GM12891 (cell line): ENCODE measurements around the gene RGL1.

Source experiments
- DNase-seq: peaks from one replicate; pipeline ENCODE4 v3.0.0; 2011; ENCODE audit warnings: low spot score; ENCODE audit not compliant: insufficient read length
- FAIRE-seq: peaks from 2 replicates; lab custom pipeline; 2011; peaks lifted over from hg19 to GRCh38; lab: Jason Lieb, UNC
- PAX5 ChIP-seq: IDR thresholded peaks from 2 replicates; pipeline ENCODE4 v1.6.1; 2011; ENCODE audit warnings: low read length, moderate library complexity, mild to moderate bottlenecking; ENCODE audit not compliant: insufficient read depth, severe bottlenecking
- POLR2A ChIP-seq: IDR thresholded peaks from 2 replicates; pipeline ENCODE4 v1.6.1; 2011; ENCODE audit warnings: low read depth, low read length, control low read depth
- POLR2AphosphoS5 ChIP-seq: IDR thresholded peaks from 2 replicates; pipeline ENCODE4 v1.6.1; 2011; ENCODE audit warnings: low read depth, low read length, control low read depth
- POU2F2 ChIP-seq: IDR thresholded peaks from 2 replicates; pipeline ENCODE4 v1.6.1; 2011; ENCODE audit warnings: low read depth, mild to moderate bottlenecking, control low read depth, low read length, moderate library complexity
- SPI1 ChIP-seq: IDR thresholded peaks from 2 replicates; pipeline ENCODE4 v1.6.1; 2011; ENCODE audit warnings: low read depth, low read length, control low read depth
- TAF1 ChIP-seq: IDR thresholded peaks from 2 replicates; pipeline ENCODE4 v1.6.1; 2011; ENCODE audit warnings: low read depth, low read length, control low read depth

The RGL1 gene

GRCh38 chr1:183817576-183818288, 12.8 kb downstream of the RGL1 start:
- FAIRE-seq (no peak), DNase-seq (no peak)
- TF ChIP-seq POLR2AphosphoS5 = no peak
- no peak for TF ChIP-seq POLR2A
- no peak for TF ChIP-seq TAF1
- no peak for TF ChIP-seq POU2F2
- TF ChIP-seq SPI1 = no peak

DNA sequence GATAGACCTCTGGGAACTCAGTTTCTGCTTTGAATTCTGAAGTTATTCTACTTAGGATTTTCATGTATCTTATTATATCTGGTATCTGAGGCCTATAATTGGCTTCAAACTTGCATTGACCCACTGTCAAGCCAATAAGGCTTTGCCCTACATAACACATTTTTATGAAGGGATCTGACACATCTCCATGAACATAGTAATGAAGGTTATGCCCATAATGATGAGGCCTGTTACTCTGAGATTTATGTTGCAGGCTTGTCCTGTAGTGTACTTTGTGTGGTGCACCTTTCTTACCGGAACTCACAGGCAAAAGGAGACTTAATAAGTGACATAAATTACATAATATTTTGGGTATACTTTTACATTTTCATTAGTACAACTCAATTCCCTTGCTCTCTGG, 14.1 kb downstream of the RGL1 start:
- FAIRE-seq (no peak), DNase-seq (no peak)
- TF ChIP-seq POLR2AphosphoS5 = no peak
- TF ChIP-seq POU2F2 = no peak
- no peak for TF ChIP-seq PAX5
- TF ChIP-seq SPI1 = no peak
- no peak for TF ChIP-seq TAF1
- no peak for TF ChIP-seq POLR2A

- FAIRE-seq (no peak), DNase-seq (no peak)
- TF ChIP-seq POU2F2 (no peak), POLR2AphosphoS5 (no peak), POLR2A (no peak), TAF1 (no peak), PAX5 (no peak), SPI1 (no peak)
Measured at GRCh38 chr1:183821309-183821888, 16.5 kb downstream of the RGL1 start.

- FAIRE-seq (no peak), DNase-seq (no peak)
- TF ChIP-seq POLR2A = no peak
- no peak for TF ChIP-seq PAX5
- TF ChIP-seq SPI1 = no peak
- no peak for TF ChIP-seq POU2F2
- TF ChIP-seq TAF1 = no peak
- TF ChIP-seq POLR2AphosphoS5 = no peak
Measured at GRCh38 chr1:183821889-183822611, 17.1 kb downstream of the RGL1 start.

GRCh38 chr1:183824291-183824690, 19.4 kb downstream of the RGL1 start:
- FAIRE-seq = no peak
- TF ChIP-seq POLR2A (no peak), SPI1 (no peak), TAF1 (no peak), POU2F2 (no peak), PAX5 (no peak), POLR2AphosphoS5 (no peak)
- DNase-seq = no peak

DNA sequence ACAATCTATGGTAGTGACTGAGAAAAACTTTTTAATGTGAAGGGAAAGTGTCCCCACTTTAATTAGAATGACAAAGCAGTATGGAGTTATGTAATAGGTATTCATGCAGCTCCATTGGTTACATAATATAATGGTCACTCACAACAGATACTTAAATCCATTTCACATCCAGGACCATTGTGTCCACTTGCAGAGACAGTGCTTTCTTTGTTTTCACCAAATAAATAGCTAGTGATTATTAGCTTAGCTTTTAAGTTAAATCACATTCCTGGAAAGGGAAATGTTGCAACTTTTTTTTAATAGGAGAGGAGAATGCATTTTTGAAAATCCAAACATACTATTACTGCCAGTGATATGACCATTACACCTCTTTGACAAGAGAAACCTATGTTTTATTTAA, 22.9 kb downstream of the RGL1 start:
- TF ChIP-seq PAX5 (no peak), TAF1 (no peak), POLR2AphosphoS5 (no peak)
- DNase-seq = no peak
- FAIRE-seq = no peak

DNA sequence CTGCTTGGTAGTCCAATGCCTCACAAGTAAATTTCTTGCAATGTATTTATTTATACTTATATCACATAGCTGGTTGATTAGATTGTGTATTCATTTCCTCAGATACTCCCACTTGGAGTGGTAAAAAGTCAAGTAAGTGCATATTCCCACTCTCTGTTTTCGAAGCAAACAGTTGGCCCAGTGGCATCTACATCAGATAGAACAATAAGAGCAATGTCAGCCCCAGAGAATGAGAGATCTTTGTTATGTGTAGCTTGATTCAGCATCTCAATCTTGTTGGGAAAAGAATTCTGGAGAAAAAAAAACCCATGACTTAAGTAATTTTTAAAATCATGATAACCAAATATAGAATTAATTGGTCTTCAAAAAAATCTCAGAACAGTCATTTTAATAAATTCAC, 25.5 kb downstream of the RGL1 start:
- FAIRE-seq = no peak
- TF ChIP-seq POLR2AphosphoS5 = no peak
- TF ChIP-seq POU2F2 = no peak
- no peak for TF ChIP-seq POLR2A
- TF ChIP-seq TAF1 = no peak
- no peak for TF ChIP-seq PAX5
- no peak for TF ChIP-seq SPI1
- DNase-seq = no peak

DNA sequence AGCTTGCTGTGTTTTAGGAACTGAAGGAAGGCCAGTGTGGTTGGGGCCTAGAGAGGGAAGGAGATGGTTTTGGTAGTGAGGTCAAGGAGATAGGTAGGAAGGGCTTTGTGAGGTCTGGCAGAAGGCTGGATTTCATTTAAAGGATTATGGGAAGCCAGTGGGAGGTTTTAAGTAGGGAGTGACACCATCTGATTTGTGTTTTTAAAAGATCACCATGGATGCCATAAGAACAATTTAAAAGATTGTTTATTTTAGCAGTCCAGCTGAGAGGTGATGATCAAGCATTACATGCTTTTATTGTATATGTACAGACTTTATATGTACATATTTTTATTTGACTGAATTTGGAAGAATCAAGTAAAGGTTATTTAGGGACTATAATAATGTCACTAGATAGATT, 26.4 kb downstream of the RGL1 start:
- TF ChIP-seq POU2F2 = no peak
- no peak for TF ChIP-seq SPI1
- no peak for TF ChIP-seq POLR2A
- TF ChIP-seq TAF1 = no peak
- TF ChIP-seq PAX5 = no peak
- TF ChIP-seq POLR2AphosphoS5 = no peak
- no peak for DNase-seq
- no peak for FAIRE-seq

- TF ChIP-seq SPI1 = no peak
- no peak for TF ChIP-seq POLR2AphosphoS5
- no peak for TF ChIP-seq PAX5
- FAIRE-seq = no peak
- DNase-seq = no peak
Measured at GRCh38 chr1:183832459-183832858, 27.5 kb downstream of the RGL1 start.

DNA sequence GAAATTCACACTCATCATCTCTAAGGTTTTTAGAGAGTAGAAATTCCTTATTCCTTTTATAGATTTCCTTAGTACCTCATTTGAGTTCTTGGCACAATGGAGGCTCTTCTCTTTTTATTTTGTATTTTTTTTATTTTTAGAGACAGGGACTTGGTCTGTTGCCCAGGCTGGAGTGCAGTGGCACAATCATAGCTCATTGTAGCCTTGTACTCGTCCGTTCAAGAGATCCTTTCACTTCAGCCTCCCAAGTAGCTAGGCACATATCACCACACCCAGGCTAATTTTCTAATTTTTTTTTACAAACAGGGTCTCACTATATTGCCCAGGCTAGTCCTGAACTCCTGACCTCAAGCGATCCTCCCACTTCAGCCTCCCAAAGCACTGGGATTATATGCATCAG, 29.6 kb downstream of the RGL1 start:
- DNase-seq = no peak
- FAIRE-seq = no peak
- TF ChIP-seq SPI1 (no peak), POLR2A (no peak), POU2F2 (no peak), TAF1 (no peak), POLR2AphosphoS5 (no peak), PAX5 (no peak)

- DNase-seq = no peak
- FAIRE-seq = no peak
- TF ChIP-seq SPI1 (no peak), PAX5 (no peak), POU2F2 (no peak), POLR2AphosphoS5 (no peak), POLR2A (no peak), TAF1 (no peak)
Measured at GRCh38 chr1:183836598-183836997, 31.7 kb downstream of the RGL1 start.
